Endodermal cell (in vitro differentiated cells): ENCODE results near the gene HOXD12. TPM values are rescaled to one million over a fixed set of nuclear protein-coding genes. Genes with fewer than 3 reads are reported as not detected.
A peak's percentile ranks its signal among the peaks of the same experiment; 100 is the strongest.

Experiments
- DNase-seq: peaks from one replicate; pipeline ENCODE4 v3.0.0-alpha.2; 2017
- H3K27ac ChIP-seq: 2 replicates; pipeline ENCODE4 v1.5.1; 2013; ENCODE audit warnings: mild to moderate bottlenecking, low read depth, low read length, moderate library complexity
- H3K27me3 ChIP-seq: 2 replicates; pipeline ENCODE4 v1.6.1; 2013; ENCODE audit warnings: mild to moderate bottlenecking, low read length, moderate library complexity; ENCODE audit not compliant: insufficient read depth, control insufficient read depth, poor library complexity, severe bottlenecking
- H3K36me3 ChIP-seq: 2 replicates; pipeline ENCODE4 v1.7.0; 2013; ENCODE audit warnings: mild to moderate bottlenecking, low read length, moderate library complexity; ENCODE audit not compliant: control insufficient read depth, insufficient read depth
- H3K4me1 ChIP-seq: one replicate; pipeline ENCODE4 v1.7.0; 2013; ENCODE audit warnings: low read length; ENCODE audit not compliant: control insufficient read depth, insufficient read depth
- H3K4me3 ChIP-seq: 2 replicates; pipeline ENCODE4 v1.5.1; 2013; ENCODE audit warnings: mild to moderate bottlenecking, low read length, moderate library complexity
- H3K9ac ChIP-seq: 2 replicates; pipeline ENCODE4 v1.6.1; 2013; ENCODE audit warnings: mild to moderate bottlenecking, low read length, moderate library complexity; ENCODE audit not compliant: poor library complexity, severe bottlenecking; ENCODE audit errors: extremely low read depth
- H3K9me3 ChIP-seq: 2 replicates; pipeline ENCODE4 v1.6.1; 2013; ENCODE audit warnings: mild to moderate bottlenecking, low read length, moderate library complexity; ENCODE audit not compliant: control insufficient read depth
- H3K27ac Mint-ChIP-seq: 2 replicates; pipeline ENCODE4 v1.8.0; 2020; ENCODE audit warnings: mixed read lengths
- H3K27me3 Mint-ChIP-seq: 2 replicates; pipeline ENCODE4 v1.8.0; 2021; ENCODE audit warnings: mild to moderate bottlenecking, mixed read lengths; ENCODE audit not compliant: insufficient read depth
- H3K36me3 Mint-ChIP-seq: 2 replicates; pipeline ENCODE4 v1.8.0; 2020; ENCODE audit warnings: low read depth, mixed read lengths
- H3K4me1 Mint-ChIP-seq: 2 replicates; pipeline ENCODE4 v1.8.0; 2020; ENCODE audit warnings: mixed read lengths
- H3K4me3 Mint-ChIP-seq: 2 replicates; pipeline ENCODE4 v1.8.0; 2020; ENCODE audit warnings: mild to moderate bottlenecking, moderate library complexity, mixed read lengths
- H3K9me3 Mint-ChIP-seq: 2 replicates; pipeline ENCODE4 v1.8.0; 2020; ENCODE audit warnings: mild to moderate bottlenecking, mixed read lengths
- WGBS, 2 experiments: methylation state at CpG; one replicate each; pipeline versions ENCODE4 v1.1.5 to v1.1.7; 2013; ENCODE audit warnings: missing lambda C conversion rate in 2 of 2, mixed read lengths in 1 of 2; ENCODE audit not compliant: insufficient coverage in 1 of 2, insufficient read length in 1 of 2; 5-methylcytosine and 5-hydroxymethylcytosine counted together
- total RNA-seq, 2 donors: library from RNA; stranded (reverse); fragmentation: NEBNext Ultra II Directional in 1 of 2; extraction: Animal tissue kit (Norgen Biotek cat#: 25700) in 1 of 2; gene quantifications; 2 replicates in 1 of 2; 3 replicates in 1 of 2; pipeline ENCODE4 v1.2.1, GENCODE V29; 2021
- TF ChIP-seq, protein P1 (sequence below): fragments of 200-600 bp; sonication (generic); conservative IDR thresholded peaks from 2 replicates; pipeline ENCODE4 v1.5.0; 2021; ENCODE audit warnings: antibody characterized with exemption, mild to moderate bottlenecking

Gene HOXD12
- total RNA-seq, 2 donors from 2014 or later = not detected

DNA sequence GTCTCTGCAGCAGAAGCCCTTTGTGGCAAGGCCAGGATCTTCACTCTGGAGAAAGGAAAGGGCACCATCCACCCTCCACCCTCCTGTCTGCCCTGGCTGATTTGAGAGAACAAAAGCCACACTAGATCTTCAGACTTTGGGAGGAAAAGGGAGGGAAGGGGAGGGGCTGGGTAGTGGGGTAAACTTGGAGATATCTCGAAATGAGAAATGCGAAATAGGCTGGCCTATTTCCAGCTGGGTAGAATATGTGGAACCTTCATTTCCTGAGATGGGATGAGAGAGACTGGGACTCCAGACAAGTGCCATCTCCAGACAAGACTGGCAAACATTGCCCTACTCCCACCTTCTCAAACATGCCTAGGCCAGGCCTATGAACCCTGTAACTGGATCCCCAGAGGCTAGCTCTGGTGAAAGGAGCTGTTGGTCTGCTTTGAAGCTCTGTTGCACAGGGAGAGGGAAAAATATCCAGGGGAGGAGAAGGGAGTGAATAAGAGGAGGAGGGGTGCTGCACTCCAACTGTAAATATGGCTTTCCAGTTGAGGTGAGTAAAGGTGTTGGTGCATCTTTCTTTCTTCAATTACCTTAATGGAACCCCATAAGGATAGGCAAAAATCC is 1.7 kb downstream of the HOXD12 start:
- no peak for DNase-seq
- Mint-ChIP-seq H3K36me3 (no peaks in the 10 kb centered on the region), H3K27ac (no peak overlapping the region), H3K27me3 (peaks cover 100% of the 10 kb centered on the region), H3K4me3 (no peak overlapping the region), H3K9me3 (no peaks in the 10 kb centered on the region), H3K4me1 (peaks cover 44% of the 10 kb centered on the region)
- H3K27ac ChIP-seq = no peak overlapping the region
- peaks cover 100% of the 10 kb centered on the region for H3K27me3 ChIP-seq
- H3K9ac ChIP-seq = no peak overlapping the region
- no peaks in the 10 kb centered on the region for H3K9me3 ChIP-seq
- WGBS, 2 experiments = 17 to 19% methylated on average over 1 to 2 of the region's 2 CpGs
- H3K36me3 ChIP-seq = no peaks in the 10 kb centered on the region
- H3K4me3 ChIP-seq = no peak overlapping the region
- no peaks in the 10 kb centered on the region for H3K4me1 ChIP-seq
- TF ChIP-seq, protein P1, sequence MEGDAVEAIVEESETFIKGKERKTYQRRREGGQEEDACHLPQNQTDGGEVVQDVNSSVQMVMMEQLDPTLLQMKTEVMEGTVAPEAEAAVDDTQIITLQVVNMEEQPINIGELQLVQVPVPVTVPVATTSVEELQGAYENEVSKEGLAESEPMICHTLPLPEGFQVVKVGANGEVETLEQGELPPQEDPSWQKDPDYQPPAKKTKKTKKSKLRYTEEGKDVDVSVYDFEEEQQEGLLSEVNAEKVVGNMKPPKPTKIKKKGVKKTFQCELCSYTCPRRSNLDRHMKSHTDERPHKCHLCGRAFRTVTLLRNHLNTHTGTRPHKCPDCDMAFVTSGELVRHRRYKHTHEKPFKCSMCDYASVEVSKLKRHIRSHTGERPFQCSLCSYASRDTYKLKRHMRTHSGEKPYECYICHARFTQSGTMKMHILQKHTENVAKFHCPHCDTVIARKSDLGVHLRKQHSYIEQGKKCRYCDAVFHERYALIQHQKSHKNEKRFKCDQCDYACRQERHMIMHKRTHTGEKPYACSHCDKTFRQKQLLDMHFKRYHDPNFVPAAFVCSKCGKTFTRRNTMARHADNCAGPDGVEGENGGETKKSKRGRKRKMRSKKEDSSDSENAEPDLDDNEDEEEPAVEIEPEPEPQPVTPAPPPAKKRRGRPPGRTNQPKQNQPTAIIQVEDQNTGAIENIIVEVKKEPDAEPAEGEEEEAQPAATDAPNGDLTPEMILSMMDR = no peak

DNA sequence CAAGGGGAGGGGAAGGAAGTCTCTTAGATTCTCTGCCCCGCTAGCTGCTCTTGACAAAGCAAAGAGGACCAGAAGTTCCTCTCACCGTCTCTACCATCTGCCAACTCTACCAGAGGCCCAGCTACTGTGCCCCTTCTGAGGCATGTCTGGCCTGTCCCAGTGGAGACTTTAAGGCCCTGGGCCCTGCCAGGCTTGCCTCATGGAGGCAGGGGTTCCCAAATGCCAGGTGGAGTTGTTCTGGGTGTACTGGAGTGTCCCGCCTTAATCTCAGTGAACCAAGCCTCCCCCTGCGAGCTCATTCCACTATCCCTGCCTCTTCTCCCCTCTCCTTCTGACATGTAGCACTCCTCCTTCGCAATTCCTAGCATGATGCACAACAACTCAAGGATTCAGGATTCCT is 2.2 kb downstream of the HOXD12 start:
- H3K4me1 ChIP-seq = no peaks in the 10 kb centered on the region
- 20 to 35% methylated on average over 1 to 5 of the region's 5 CpGs for WGBS, 2 experiments
- Mint-ChIP-seq H3K9me3 (no peaks in the 10 kb centered on the region), H3K27me3 (peaks cover 99% of the 10 kb centered on the region), H3K4me3 (no peak overlapping the region), H3K36me3 (no peaks in the 10 kb centered on the region), H3K27ac (no peak overlapping the region), H3K4me1 (peaks cover 41% of the 10 kb centered on the region)
- H3K4me3 ChIP-seq = no peak overlapping the region
- no peaks in the 10 kb centered on the region for H3K36me3 ChIP-seq
- TF ChIP-seq, protein P1 = no peak
- peaks cover 100% of the 10 kb centered on the region for H3K27me3 ChIP-seq
- no peaks in the 10 kb centered on the region for H3K9me3 ChIP-seq
- H3K9ac ChIP-seq = no peak overlapping the region
- peak; percentile 39 for DNase-seq
- H3K27ac ChIP-seq = no peak overlapping the region

DNA sequence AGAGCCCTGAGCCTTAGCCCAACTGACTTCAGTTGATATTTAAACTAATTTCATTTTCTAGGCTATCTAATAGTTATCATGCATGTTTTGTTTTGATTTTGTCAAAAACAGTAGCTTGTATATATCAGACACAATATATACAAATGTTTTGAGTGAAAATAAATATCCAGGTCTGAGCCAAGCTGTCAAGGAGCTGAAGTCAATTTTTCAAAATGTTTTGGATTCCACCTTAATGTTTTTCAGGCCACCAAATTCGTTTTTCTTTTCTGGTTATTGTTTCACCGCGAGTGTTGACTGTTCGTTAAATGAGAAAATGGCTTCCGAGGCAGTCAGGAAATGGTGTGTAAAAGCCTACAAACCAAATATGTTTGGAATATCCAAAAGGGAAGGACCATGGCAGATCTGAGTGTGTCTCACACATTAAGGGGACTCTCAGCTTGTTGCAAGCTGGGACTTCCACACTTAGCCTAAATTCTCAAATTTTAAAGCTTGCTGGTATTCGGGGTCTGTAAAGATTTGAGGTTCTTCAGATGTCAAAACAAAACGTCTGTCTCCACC is 2.8 kb downstream of the HOXD12 start:
- H3K27me3 ChIP-seq = peaks cover 100% of the 10 kb centered on the region

More for the DNA sequence above, 2.8 kb downstream of the HOXD12 start:
- peaks cover 99% of the 10 kb centered on the region for H3K27me3 Mint-ChIP-seq
- TF ChIP-seq, protein P1 = no peak
- peaks cover 41% of the 10 kb centered on the region for H3K4me1 Mint-ChIP-seq
- no peaks in the 10 kb centered on the region for H3K9me3 Mint-ChIP-seq
- Histone ChIP-seq H3K9ac (no peak overlapping the region), H3K27ac (no peak overlapping the region), H3K36me3 (no peaks in the 10 kb centered on the region), H3K9me3 (no peaks in the 10 kb centered on the region), H3K4me3 (no peak overlapping the region), H3K4me1 (no peaks in the 10 kb centered on the region)
- H3K27ac Mint-ChIP-seq = no peak overlapping the region
- no peak for DNase-seq
- H3K4me3 Mint-ChIP-seq = no peak overlapping the region
- 21 to 22% methylated on average over 7 of the region's 7 CpGs for WGBS, 2 experiments
- no peaks in the 10 kb centered on the region for H3K36me3 Mint-ChIP-seq
